Fibroblast of peridontal ligament (primary cell): ENCODE measurements around the gene NOCT.
"Not testable (repeated sequence)": the region's sequence is repeated elsewhere in the genome, so short reads cannot be mapped to it uniquely, and the experiment has no call there.

Experiments used
- DNase-seq: peaks from one replicate; pipeline ENCODE4 v3.0.0-alpha.2; 2010; ENCODE audit errors: extremely low read depth

Gene NOCT

GRCh38 chr4:139048026-139048425 lies 32.4 kb downstream of the NOCT start:
- no peak for DNase-seq

- DNase-seq, result peak; percentile 60
Observed at GRCh38 chr4:139050446-139050845, 34.9 kb downstream of the NOCT start.

DNA sequence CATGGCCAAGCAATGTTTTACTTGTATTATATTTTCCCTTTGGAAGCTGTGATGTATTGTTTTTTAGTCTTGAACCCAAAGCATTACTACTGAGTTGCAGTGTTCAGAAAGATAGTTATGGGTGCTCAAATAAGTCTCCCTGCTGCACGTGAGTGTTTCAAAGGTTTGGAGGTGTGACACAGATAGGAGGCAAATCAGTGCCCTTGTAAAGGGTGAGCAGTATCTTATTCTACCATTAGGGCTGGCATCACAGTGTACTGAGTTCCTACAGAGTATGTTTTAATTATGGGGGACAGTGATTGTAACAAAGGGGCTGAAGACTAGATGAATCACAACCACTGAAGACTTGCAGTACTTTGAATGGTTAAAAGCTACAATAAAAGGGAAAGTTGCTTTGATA lies 38.3 kb downstream of the NOCT start:
- no peak for DNase-seq

- DNase-seq, result peak; percentile 26
Observed at GRCh38 chr4:139054791-139055505, 39.4 kb downstream of the NOCT start.

DNA sequence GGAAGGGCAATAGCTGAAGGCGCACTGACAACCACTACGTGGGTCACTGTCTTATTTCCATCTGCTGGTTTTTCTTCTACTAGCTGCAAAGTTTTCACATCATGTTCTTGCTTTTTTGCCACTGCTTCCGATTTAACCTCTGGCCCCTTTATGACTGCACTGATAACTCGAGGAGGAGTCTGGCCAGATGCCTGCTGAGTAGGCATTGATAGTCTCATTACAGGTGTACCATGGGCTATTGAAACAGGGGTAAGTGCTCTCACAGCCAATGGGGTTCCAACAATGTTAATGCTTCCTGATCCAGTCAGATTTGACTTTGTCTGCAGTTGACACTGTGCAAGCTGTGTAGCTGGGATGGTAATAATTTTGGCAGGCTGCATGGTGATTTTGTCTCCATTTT lies 43.4 kb downstream of the NOCT start:
- not testable (repeated sequence) for DNase-seq

GRCh38 chr4:139060591-139060990 lies 45.0 kb downstream of the NOCT start:
- no peak for DNase-seq

- no peak for DNase-seq
Observed at GRCh38 chr4:139076016-139076744, 60.6 kb downstream of the NOCT start.

- no peak for DNase-seq
Observed at GRCh38 chr4:139077567-139078355, 62.2 kb downstream of the NOCT start.

DNA sequence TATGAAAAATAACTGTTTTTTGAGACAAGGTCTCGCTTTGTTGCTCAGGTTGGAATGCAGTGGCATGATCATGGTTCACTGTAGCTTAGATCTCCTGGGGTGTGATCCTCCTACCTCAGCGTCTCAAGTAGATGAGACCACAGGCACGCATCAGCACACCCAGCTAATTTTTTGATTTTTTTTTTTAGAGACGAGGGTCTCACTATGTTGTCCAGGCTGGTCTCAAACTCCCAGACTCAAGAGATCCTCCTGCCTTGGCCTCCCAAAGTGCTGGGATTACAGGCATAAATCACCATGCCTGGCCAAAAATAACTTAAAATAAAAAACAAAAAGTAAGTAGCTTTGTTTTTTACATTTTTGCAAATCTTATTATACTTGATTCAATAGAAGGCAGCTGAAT lies 63.3 kb downstream of the NOCT start:
- no peak for DNase-seq

GRCh38 chr4:139082750-139083606 lies 67.4 kb downstream of the NOCT start:
- DNase-seq, result peak; percentile 97

- peak; percentile 50 for DNase-seq
Observed at GRCh38 chr4:139083607-139083955, 68.0 kb downstream of the NOCT start.

DNA sequence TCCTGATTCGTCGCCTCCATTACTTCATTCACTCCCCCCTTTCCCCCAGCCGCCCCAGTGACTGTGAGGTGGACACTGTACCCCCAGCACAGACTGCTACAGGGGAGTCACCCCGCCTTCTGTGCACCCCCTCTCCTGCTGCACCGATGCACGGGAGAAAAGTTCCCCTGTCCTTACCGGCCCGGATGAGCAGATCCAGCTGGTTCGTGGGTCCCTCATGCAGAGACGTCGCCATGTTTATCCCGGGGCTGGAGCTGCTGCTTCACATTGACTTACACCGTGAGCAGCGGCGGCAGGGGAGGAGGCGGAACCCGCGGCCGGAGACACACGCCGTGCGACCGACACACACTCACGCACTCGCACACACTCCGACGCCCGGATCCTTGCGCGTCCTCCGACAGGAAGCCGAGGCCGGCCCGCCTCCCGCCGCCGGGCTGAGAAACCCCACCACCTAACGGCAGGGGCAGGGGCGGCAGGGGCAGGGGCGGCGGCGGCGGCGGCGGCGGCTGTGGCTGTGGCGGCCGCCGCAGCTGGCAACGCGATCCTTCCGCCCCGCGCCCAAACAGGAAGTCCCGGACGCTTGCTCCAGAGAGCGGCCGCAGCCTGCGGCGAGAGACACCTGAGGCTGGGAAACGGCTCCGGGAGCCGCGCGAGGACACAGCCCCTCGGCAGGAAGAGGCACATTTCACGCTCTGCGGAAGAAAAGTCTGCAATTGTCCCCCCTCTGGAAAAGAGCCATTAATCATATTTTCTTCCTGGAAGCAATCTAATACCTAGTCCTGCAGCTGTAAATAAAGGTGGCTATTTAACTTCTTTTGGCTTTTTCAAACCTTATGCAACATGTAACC lies 68.6 kb downstream of the NOCT start:
- peak; percentile 85 for DNase-seq

DNA sequence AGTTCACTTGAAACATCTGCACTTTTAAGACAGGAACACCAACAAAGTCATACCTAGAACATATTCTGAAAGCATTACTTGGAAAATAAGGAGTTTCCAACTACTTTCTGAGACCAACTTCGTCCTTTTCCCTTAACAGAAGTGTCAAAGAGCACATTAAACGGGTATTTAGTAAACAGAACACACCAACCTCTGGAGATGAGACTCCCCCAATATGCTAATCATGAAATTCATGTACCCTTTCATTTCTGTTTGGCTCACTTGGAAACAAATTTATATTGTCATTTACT lies 69.2 kb downstream of the NOCT start:
- DNase-seq, result peak; percentile 32

GRCh38 chr4:139085141-139085540 lies 69.6 kb downstream of the NOCT start:
- DNase-seq, result peak; percentile 51

DNA sequence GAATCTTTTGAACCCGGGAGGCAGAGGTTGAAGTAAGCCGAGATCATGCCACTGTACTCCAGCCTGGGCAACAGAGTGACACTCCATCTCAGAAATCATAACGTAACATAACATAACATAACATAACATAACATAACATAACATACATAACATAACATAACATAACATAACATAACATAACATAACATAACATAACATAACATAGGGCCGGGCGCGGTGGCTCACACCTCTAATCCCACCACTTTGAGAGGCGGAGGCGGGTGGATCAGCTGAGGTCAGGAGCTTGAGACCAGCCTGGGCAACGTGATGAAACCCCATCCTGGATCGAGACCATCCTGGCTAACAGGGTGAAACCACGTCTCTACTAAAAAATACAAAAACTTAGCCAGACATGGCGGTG lies 76.7 kb downstream of the NOCT start:
- DNase-seq, result no peak
